ENCODE data around the gene KCNQ2.

DNA sequence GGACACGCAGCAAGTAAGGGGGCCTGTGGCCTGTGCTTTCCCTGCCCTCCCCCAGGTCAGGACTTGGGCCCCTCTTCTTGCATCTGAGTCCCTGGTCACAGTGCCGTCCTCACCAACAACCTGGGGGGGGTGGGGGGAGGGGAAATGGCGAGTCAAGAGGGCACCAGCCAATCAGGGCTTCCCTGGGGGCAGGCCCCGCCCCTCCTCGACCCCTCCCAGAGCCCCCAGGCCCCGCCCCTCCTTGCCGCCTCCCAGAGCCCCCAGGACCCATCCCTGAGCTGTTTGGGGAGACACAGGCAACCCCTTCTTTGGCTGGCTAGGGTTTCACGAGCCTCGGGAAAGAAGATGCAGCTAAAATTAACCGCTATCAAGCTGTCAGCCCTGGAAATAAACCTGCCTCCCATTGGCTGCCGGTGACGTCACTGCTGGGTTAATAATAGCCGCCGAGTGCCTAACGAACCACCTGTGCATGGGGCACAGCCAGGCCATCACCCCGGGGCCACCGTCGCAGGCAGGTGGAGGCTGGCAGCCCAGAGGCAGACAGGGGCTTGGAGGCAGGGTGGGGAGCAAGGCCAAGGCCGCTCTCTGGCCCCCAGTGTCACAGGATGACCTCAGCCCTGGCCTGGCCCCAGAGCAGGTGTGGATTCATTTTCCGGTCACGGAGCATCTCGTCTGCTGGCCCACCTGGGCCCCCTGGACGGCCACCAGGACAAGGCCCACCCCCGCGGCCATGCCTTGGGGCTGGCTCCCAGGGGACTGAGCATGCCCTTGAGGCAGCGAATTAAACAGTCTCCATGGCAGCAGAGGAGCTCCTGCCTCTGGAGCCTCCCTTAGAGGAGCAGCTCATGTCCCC lies 29.6 kb upstream of the KCNQ2 start:
- TF ChIP-seq, protein P1, sequence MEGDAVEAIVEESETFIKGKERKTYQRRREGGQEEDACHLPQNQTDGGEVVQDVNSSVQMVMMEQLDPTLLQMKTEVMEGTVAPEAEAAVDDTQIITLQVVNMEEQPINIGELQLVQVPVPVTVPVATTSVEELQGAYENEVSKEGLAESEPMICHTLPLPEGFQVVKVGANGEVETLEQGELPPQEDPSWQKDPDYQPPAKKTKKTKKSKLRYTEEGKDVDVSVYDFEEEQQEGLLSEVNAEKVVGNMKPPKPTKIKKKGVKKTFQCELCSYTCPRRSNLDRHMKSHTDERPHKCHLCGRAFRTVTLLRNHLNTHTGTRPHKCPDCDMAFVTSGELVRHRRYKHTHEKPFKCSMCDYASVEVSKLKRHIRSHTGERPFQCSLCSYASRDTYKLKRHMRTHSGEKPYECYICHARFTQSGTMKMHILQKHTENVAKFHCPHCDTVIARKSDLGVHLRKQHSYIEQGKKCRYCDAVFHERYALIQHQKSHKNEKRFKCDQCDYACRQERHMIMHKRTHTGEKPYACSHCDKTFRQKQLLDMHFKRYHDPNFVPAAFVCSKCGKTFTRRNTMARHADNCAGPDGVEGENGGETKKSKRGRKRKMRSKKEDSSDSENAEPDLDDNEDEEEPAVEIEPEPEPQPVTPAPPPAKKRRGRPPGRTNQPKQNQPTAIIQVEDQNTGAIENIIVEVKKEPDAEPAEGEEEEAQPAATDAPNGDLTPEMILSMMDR (conservative IDR thresholded peaks at IDR 0.05) = no peak
- TF ChIP-seq ZFX (IDR thresholded peaks at IDR 0.05) = no peak
